ENCODE measurements around the gene BAD.

The BAD gene

DNA sequence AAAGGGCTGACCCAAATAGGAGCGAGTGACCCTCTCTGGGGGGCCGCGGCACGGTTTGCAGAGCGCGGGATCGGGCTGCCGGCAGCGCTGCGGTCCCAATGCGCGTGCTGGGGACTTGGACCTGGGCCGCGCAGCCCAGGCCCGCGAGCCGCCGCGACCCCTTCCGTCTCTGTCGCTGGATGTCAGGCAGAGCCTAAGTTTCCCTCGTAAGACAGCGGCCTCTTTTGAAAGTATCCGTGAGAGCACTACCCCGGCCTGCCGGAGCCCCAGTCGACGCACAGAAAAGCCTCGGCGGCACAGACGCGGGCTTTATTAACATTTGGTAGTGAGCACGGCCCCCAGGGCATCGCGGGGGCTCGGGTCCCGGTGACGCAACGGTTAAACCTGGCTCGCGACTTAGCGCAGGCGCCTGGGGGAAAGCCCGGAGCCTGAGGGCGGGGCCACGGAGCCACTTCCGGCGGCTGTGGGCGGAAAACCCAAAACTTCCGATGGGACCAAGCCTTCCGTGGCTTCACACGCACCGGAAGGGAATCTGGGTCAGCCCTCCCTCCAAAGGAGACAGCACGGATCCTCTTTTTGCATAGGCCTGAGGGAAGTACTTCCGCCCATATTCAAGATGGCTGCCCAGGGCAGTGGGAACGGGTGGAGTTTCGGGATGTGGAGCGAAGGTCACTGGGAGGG is 14.8 kb downstream of the BAD start:
- TF ChIP-seq TAF1 (IDR thresholded peaks at IDR 0.05; ENCODE audit: borderline replicate concordance, insufficient read depth, low read length) (peak; percentile 81; the same call in 1 of the 2 replicates), FOXP2 (optimal IDR thresholded peaks at IDR 0.05; ENCODE audit: borderline replicate concordance, extremely low read depth, extremely low read length, insufficient read depth) (no peak), POLR2AphosphoS5 (IDR thresholded peaks at IDR 0.05; ENCODE audit: low read depth, low read length) (peak; percentile 9; the same call in 1 of the 2 replicates), SIN3A (IDR thresholded peaks at IDR 0.05; ENCODE audit: borderline replicate concordance, insufficient read depth, low read length) (peak; percentile 92)
- TF ChIP-seq, protein P1, sequence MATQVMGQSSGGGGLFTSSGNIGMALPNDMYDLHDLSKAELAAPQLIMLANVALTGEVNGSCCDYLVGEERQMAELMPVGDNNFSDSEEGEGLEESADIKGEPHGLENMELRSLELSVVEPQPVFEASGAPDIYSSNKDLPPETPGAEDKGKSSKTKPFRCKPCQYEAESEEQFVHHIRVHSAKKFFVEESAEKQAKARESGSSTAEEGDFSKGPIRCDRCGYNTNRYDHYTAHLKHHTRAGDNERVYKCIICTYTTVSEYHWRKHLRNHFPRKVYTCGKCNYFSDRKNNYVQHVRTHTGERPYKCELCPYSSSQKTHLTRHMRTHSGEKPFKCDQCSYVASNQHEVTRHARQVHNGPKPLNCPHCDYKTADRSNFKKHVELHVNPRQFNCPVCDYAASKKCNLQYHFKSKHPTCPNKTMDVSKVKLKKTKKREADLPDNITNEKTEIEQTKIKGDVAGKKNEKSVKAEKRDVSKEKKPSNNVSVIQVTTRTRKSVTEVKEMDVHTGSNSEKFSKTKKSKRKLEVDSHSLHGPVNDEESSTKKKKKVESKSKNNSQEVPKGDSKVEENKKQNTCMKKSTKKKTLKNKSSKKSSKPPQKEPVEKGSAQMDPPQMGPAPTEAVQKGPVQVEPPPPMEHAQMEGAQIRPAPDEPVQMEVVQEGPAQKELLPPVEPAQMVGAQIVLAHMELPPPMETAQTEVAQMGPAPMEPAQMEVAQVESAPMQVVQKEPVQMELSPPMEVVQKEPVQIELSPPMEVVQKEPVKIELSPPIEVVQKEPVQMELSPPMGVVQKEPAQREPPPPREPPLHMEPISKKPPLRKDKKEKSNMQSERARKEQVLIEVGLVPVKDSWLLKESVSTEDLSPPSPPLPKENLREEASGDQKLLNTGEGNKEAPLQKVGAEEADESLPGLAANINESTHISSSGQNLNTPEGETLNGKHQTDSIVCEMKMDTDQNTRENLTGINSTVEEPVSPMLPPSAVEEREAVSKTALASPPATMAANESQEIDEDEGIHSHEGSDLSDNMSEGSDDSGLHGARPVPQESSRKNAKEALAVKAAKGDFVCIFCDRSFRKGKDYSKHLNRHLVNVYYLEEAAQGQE (IDR thresholded peaks at IDR 0.05; ENCODE audit: insufficient read depth in 1 of 2, low read depth in 2 of 2, low read length in 2 of 2): 0 out of 4 replicates have a peak, but pooled peaks of 1 of the 2 experiments have one; percentile 6

DNA sequence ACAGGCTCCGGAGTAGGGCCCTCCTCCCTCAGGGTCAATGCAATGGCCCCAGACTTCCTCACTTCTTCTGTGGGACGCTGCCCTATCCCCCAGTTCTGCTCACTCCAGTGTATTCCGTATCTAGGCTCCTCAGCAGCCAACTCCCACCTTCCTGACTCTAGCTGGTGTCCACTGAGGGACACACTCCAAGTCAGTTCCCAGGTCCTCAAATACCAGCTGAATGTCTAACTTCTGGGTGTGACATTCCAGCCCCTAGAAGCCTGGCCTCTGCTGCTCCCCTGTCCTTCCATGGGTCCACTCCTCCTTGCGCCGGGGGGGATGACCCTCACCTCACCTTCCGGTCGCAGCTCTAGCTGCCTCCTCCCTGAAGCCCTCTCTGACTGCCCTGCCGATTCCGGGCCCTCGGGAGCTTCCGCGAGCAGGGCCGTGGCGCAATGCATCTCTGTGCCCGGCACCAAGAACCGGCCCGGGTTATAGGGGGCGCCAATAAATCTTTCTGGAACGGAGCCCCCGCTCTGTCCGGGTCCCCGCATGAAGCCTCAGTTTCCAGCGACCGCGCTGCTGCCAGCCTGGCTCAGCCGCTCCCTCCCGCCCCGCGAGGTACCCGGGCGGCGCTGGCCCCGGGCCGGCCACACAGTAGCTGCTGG is 15.4 kb downstream of the BAD start:
- TF ChIP-seq FOXP2 (optimal IDR thresholded peaks at IDR 0.05; ENCODE audit: borderline replicate concordance, extremely low read depth, extremely low read length, insufficient read depth): no peak
- TF ChIP-seq, protein P1 (IDR thresholded peaks at IDR 0.05; ENCODE audit: insufficient read depth in 1 of 2, low read depth in 2 of 2, low read length in 2 of 2): 0 out of 4 replicates have a peak, but pooled peaks of 1 of the 2 experiments have one; percentile 25
- 0 out of 2 replicates have a peak, but pooled peaks have one; percentile 5 for TF ChIP-seq POLR2AphosphoS5 (IDR thresholded peaks at IDR 0.05; ENCODE audit: low read depth, low read length)

DNA sequence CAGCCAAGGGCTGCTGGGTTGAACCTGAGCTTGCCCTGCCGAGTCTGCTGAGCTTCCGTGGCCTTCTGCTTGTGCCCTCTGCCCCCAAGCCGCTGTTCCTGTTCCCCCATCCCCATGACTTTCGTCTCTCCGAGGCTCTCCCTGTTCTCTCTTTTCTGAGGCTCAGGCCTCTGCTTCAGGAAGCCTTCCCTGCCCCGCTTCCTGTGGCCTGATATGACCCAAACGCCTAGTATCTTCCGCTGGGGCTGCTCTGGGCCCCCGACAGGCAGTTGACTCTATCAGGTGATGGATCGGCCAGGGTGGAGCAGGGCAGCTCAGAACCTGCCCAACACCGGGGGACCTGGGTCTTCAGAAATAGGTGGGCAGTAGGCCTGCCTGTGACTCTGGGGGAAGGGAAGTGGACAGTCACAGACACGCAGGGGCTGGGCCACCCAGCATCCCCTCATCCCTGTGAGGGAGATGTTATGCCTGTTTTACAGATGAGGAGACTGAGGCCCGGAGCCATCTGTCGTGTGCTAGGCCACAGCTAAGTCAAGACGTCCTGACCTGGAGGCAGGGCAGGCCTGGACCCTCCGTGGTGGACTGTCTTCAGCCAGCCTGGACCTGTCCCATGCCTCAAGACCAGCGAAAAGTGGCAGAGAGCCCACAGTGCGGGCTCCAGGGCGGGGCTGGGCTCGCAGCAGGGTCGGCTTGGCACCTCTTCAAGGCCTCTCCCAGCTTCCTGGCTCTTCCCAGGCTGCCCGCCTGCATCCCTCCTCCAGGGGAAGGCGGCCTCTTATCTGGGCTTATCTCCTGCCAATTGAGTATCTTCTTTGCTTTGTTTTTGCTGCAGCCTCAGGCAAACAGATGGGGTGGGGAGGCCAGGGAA is 16.2 kb downstream of the BAD start:
- TF ChIP-seq FOXP2 (optimal IDR thresholded peaks at IDR 0.05; ENCODE audit: borderline replicate concordance, extremely low read depth, extremely low read length, insufficient read depth): no peak
- peak; percentile 33 for TF ChIP-seq POLR2AphosphoS5 (IDR thresholded peaks at IDR 0.05; ENCODE audit: low read depth, low read length)
- TF ChIP-seq SIN3A (IDR thresholded peaks at IDR 0.05; ENCODE audit: borderline replicate concordance, insufficient read depth, low read length): 0 out of 2 replicates have a peak, but pooled peaks have one; percentile 30
- TF ChIP-seq, protein P1 (IDR thresholded peaks at IDR 0.05; ENCODE audit: insufficient read depth in 1 of 2, low read depth in 2 of 2, low read length in 2 of 2): no peak

DNA sequence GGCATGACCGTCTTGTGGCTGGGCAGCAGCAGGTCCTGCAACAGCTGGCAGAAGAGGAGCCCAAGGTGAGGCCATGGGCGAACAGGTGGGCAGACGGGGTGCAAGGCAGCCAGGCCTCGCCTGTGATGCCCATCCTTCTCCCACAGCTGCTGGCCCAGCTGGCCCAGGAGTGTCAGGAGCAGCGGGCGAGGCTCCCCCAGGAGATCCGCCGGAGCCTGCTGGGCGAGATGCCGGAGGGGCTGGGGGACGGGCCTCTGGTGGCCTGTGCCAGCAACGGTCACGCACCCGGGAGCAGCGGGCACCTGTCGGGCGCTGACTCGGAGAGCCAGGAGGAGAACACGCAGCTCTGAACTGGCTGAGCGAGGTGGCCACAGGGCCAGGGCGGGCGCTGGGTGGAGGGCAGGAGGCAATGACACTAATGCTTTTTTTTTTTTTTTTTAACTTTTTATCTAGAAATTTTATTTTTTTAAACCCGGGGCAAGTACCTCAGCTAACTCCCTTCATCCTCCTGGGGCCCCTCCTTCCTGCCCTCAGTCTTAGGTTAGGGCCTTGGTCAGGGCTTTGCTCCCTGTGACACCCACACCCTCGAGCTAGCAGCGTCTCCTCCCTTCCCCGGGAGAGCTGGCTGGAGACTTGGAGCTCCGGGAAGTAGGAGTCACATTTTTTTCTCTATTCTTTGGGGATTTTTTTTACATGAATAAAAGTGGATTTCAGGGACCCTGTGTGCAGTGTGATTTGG is 17.1 kb downstream of the BAD start:
- TF ChIP-seq POLR2AphosphoS5 (IDR thresholded peaks at IDR 0.05; ENCODE audit: low read depth, low read length) (no peak), TAF1 (IDR thresholded peaks at IDR 0.05; ENCODE audit: borderline replicate concordance, insufficient read depth, low read length) (no peak), SIN3A (IDR thresholded peaks at IDR 0.05; ENCODE audit: borderline replicate concordance, insufficient read depth, low read length) (no peak), FOXP2 (optimal IDR thresholded peaks at IDR 0.05; ENCODE audit: borderline replicate concordance, extremely low read depth, extremely low read length, insufficient read depth) (no peak)
- TF ChIP-seq, protein P1 (IDR thresholded peaks at IDR 0.05; ENCODE audit: insufficient read depth in 1 of 2, low read depth in 2 of 2, low read length in 2 of 2): no peak

Data from PFSK-1 (cell line).